ENCODE measurements around the gene NBAS.

Gene NBAS

DNA sequence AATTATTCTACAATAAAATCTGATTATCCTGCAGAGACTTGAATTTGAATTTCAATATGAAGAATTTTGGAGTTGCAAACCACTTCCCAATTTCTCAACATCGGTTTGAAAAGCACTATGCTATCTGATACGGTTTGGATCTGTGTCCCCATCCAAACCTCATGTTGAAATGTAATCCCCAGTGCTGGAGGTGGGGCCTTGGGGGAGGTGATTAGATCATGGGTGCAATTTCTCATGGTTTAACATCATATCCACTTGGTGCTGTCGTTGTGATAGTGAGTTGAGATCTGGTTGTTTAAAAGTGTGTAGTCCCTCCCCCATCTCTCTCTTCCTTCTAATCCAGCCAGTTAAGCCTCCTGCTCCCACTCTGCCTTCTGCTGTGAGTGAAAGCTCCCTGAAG, 205.7 kb downstream of the NBAS start:
- no peak for TF ChIP-seq CTCF (IDR thresholded peaks at IDR 0.05; ENCODE audit: borderline replicate concordance, insufficient read depth, low read depth, low read length)
- no peak overlapping the region for H3K4me3 ChIP-seq (ENCODE audit: low read depth, low read length)

DNA sequence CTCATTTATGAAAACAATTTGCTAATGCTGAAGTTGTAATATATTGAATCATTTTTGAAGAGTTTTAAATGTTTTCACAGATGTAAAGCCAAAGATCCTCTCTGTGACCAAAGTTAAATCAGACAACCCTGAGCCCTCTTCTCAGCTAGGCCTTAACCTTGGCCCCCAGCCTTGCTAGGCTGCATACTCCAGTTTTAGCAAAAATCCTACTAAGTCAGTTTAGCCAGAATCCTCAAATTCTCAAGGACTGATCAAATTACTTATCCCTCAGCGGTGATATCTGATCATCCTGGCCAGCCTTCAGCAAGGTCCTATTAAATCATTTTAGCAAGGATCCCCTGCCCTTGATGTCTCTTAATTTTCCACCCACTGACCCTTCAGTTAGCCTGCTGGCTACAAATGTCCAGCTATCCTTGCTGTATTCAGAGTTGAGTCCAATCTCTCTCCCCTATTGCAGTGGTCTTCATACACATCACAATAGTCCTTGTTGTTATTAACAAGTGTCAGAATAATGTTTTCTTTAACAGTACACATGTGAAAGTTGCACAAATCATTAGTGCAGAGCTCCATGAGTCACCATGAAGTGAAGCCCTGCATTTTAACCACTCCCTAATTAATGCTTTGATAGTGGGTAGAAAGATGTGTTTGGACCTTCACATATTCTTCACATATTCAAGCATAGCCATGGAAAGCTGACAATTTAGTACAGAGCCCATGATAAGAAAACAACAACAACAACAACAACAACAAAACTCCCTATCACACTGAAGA, 206.4 kb downstream of the NBAS start:
- no peak for TF ChIP-seq CTCF (IDR thresholded peaks at IDR 0.05; ENCODE audit: borderline replicate concordance, insufficient read depth, low read depth, low read length)

DNA sequence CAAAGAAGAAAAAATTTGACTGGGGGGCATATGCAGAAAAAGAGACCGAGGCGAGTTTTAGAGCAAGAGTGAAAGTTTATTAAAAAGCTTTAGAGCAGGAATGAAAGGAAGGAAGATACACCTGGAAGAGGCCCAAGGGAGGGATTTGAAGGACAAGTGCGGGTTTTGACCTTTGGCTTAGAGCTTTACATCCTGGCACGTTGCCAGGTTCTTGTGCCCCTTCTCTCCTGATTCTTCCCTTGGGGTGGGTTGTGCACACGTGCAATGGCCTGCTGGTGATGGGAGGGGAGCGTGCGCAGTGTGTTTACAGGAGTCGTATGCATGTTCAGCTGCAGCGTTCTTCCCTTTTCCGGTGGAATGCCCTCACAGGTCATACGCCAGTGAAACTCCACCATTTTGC, 208.8 kb downstream of the NBAS start:
- no peak for TF ChIP-seq CTCF (IDR thresholded peaks at IDR 0.05; ENCODE audit: borderline replicate concordance, insufficient read depth, low read depth, low read length)
- no peak overlapping the region for H3K4me3 ChIP-seq (ENCODE audit: low read depth, low read length)

More for the DNA sequence above, 206.4 kb downstream of the NBAS start:
- no peak overlapping the region for H3K4me3 ChIP-seq (ENCODE audit: low read depth, low read length)

- TF ChIP-seq CTCF (IDR thresholded peaks at IDR 0.05; ENCODE audit: borderline replicate concordance, insufficient read depth, low read depth, low read length): no peak
- H3K4me3 ChIP-seq (ENCODE audit: low read depth, low read length): no peak overlapping the region
These were observed 212.5 kb downstream of the NBAS start for GRCh38 chr2:15348636-15349035.

GRCh38 chr2:15348045-15348444, 213.1 kb downstream of the NBAS start:
- no peak overlapping the region for H3K4me3 ChIP-seq (ENCODE audit: low read depth, low read length)
- no peak for TF ChIP-seq CTCF (IDR thresholded peaks at IDR 0.05; ENCODE audit: borderline replicate concordance, insufficient read depth, low read depth, low read length)

- H3K4me3 ChIP-seq (ENCODE audit: low read depth, low read length): no peak overlapping the region
- TF ChIP-seq CTCF (IDR thresholded peaks at IDR 0.05; ENCODE audit: borderline replicate concordance, insufficient read depth, low read depth, low read length): no peak
These were observed 214.5 kb downstream of the NBAS start for GRCh38 chr2:15346624-15347023.

GRCh38 chr2:15337996-15338666, 223.0 kb downstream of the NBAS start:
- TF ChIP-seq CTCF (IDR thresholded peaks at IDR 0.05; ENCODE audit: borderline replicate concordance, insufficient read depth, low read depth, low read length): no peak
- no peak overlapping the region for H3K4me3 ChIP-seq (ENCODE audit: low read depth, low read length)

Data from GM12875 (cell line).